ENCODE results near the gene TCF7L2.

Gene TCF7L2

DNA sequence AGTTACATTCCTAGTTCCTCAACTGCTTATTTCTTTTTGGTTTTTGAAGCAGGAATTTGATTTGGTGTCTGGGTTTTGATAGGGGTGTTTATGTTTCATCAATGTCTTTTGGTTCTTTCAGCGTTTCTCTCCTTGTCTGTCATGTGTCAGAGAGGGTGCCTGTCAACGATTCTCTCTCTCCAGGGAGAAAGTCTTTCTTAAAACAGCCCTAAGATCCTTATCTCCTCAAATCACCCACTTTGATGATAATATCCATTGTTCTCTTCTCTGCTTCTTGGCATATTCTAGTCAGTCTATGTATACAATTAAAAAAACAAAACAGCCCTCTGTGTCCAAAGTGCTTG is 77.2 kb downstream of the TCF7L2 start:
- Histone ChIP-seq H3K4me3 (ENCODE audit: low read depth, low read length, poor library complexity, severe bottlenecking) (no peak overlapping the region), H3K9me3 (ENCODE audit: low read length) (no peaks in the 10 kb centered on the region), H3K9me2 (ENCODE audit: low read depth, low read length) (no peaks in the 10 kb centered on the region), H3K9ac (ENCODE audit: low read length) (no peak overlapping the region), H4K20me1 (ENCODE audit: insufficient read depth, low read length) (peaks cover 5% of the 10 kb centered on the region; the same call in 1 of the 2 replicates), H2AFZ (ENCODE audit: low read length) (no peak overlapping the region), H3K4me2 (ENCODE audit: low read length) (no peak overlapping the region; the same call in 1 of the 2 replicates), H3K27ac (ENCODE audit: low read depth, low read length, poor library complexity, severe bottlenecking) (peak overlapping the region; percentile 27), H3K4me1 (ENCODE audit: insufficient read depth, low read length, severe bottlenecking) (peaks cover 30% of the 10 kb centered on the region), H3K79me2 (ENCODE audit: insufficient read depth, low read length) (peaks cover 27% of the 10 kb centered on the region), H3K27me3 (ENCODE audit: insufficient read depth, low read length) (no peaks in the 10 kb centered on the region), H3F3A (ENCODE audit: insufficient read depth, low read length) (no peaks in the 10 kb centered on the region), H3K36me3 (ENCODE audit: insufficient read depth, low read length) (no peaks in the 10 kb centered on the region)
- TF ChIP-seq EZH2 (IDR thresholded peaks at IDR 0.05; ENCODE audit: borderline replicate concordance, low read length), result no peak
- TF ChIP-seq, protein P1, sequence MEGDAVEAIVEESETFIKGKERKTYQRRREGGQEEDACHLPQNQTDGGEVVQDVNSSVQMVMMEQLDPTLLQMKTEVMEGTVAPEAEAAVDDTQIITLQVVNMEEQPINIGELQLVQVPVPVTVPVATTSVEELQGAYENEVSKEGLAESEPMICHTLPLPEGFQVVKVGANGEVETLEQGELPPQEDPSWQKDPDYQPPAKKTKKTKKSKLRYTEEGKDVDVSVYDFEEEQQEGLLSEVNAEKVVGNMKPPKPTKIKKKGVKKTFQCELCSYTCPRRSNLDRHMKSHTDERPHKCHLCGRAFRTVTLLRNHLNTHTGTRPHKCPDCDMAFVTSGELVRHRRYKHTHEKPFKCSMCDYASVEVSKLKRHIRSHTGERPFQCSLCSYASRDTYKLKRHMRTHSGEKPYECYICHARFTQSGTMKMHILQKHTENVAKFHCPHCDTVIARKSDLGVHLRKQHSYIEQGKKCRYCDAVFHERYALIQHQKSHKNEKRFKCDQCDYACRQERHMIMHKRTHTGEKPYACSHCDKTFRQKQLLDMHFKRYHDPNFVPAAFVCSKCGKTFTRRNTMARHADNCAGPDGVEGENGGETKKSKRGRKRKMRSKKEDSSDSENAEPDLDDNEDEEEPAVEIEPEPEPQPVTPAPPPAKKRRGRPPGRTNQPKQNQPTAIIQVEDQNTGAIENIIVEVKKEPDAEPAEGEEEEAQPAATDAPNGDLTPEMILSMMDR (IDR thresholded peaks at IDR 0.05; ENCODE audit: low read length), result no peak

DNA sequence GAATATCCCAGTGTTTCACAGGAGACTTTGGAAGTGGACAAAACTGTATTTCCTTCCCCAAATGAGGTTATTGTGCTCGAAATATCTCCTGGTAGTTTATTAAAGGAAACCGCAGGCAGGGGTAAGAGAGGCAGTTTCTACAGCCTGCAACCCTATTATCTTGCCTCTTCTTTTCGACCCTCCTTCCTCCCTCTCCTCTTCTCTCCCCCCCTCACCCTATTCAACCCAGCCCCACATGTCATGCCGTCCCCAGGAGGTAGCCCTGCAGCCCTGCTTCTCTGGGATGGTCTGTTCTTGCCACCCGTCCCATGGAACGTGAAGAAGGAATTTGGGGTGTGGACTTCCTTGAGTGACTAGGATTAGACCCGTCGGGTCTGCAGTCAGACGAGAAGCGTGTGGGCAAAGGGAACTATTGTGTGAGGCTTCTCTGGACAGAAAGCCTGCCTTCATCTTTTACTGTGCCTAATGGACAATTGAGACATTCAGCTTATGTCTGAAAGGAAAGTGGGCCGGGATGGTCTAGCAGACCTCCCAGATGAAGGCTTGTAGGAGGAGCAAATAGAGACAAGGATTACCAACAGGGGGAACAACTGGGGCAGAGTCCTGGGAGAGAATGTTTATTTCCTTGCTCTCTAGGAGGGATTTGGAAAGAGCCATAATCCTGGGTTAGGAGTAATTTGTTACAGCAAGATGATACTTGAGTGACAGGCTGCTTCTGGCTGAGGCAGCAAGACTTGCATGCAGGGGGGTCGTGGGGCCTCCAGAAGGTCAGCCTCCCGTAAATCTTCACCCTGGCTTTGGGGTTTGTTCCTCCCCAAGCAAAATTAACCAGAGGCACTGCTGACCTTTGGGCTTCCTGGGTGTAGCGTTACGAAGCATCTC is 77.8 kb downstream of the TCF7L2 start:
- H3K9me2 ChIP-seq (ENCODE audit: low read depth, low read length), result no peaks in the 10 kb centered on the region
- H3K27me3 ChIP-seq (ENCODE audit: insufficient read depth, low read length), result no peaks in the 10 kb centered on the region
- H3K4me1 ChIP-seq (ENCODE audit: insufficient read depth, low read length, severe bottlenecking), result peaks cover 30% of the 10 kb centered on the region
- no peak overlapping the region for H3K27ac ChIP-seq (ENCODE audit: low read depth, low read length, poor library complexity, severe bottlenecking)
- no peak for TF ChIP-seq EZH2 (IDR thresholded peaks at IDR 0.05; ENCODE audit: borderline replicate concordance, low read length)
- TF ChIP-seq, protein P1 (IDR thresholded peaks at IDR 0.05; ENCODE audit: low read length), result no peak
- H3K36me3 ChIP-seq (ENCODE audit: insufficient read depth, low read length), result no peaks in the 10 kb centered on the region
- H3K79me2 ChIP-seq (ENCODE audit: insufficient read depth, low read length), result peaks cover 27% of the 10 kb centered on the region
- no peak overlapping the region for H3K9ac ChIP-seq (ENCODE audit: low read length)
- H3K4me3 ChIP-seq (ENCODE audit: low read depth, low read length, poor library complexity, severe bottlenecking), result no peak overlapping the region
- H3K9me3 ChIP-seq (ENCODE audit: low read length), result no peaks in the 10 kb centered on the region
- H2AFZ ChIP-seq (ENCODE audit: low read length), result no peak overlapping the region
- no peaks in the 10 kb centered on the region for H3F3A ChIP-seq (ENCODE audit: insufficient read depth, low read length)
- H3K4me2 ChIP-seq (ENCODE audit: low read length), result no peak overlapping the region; the same call in 1 of the 2 replicates
- H4K20me1 ChIP-seq (ENCODE audit: insufficient read depth, low read length), result peaks cover 5% of the 10 kb centered on the region; the same call in 1 of the 2 replicates

DNA sequence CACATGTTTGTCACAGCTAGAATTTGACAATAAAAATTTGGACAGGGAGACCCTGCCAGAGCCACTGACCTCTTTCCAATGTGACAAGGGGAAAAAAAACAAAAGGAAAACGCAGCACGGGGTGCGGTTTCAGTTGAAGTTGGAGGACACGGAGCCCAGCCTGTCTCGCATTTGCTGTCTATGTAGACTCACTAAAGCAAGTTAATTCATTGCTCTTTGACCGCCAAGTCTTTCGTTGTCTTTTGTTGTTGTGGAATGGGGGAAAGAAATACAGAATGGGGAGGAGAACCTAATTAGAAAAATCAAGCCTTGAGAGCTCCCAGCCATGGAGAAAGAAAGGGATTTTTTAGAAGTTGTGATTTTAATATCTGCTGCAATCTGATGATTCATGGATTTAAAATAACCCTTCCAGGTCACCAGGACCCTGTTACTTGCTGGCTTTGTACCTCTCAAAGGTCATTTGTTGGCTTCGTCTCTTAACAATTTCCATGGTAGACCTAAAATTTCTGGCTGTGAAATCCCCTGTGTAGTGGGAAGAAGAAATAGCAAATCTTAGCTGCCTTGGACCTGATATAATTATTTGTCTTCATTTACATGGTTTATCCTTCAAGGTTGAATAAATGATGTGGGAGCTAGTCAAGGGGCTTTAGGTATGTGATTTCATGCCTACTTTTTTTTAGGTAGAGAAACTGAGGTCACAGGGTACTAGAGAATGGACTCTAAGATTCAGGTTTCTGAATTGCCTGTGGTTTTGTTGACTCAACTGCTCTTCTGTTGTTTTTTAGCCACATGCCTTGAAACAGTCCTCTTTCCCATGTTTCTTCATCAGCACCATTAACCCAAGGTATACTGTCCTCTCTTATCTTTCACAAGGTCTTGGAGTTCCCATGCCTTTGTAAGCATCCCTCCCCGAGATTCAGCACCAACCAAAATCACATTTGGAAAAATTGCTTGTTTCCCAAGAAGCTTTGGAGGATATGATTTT is 78.7 kb downstream of the TCF7L2 start:
- no peak overlapping the region for H3K4me2 ChIP-seq (ENCODE audit: low read length)
- no peak overlapping the region for H3K4me3 ChIP-seq (ENCODE audit: low read depth, low read length, poor library complexity, severe bottlenecking)
- no peak overlapping the region for H3K9ac ChIP-seq (ENCODE audit: low read length)
- TF ChIP-seq, protein P1 (IDR thresholded peaks at IDR 0.05; ENCODE audit: low read length), result no peak
- TF ChIP-seq EZH2 (IDR thresholded peaks at IDR 0.05; ENCODE audit: borderline replicate concordance, low read length), result no peak
- no peaks in the 10 kb centered on the region for H3F3A ChIP-seq (ENCODE audit: insufficient read depth, low read length)
- H3K9me3 ChIP-seq (ENCODE audit: low read length), result no peaks in the 10 kb centered on the region
- H2AFZ ChIP-seq (ENCODE audit: low read length), result no peak overlapping the region
- peaks cover 34% of the 10 kb centered on the region for H3K4me1 ChIP-seq (ENCODE audit: insufficient read depth, low read length, severe bottlenecking)
- no peaks in the 10 kb centered on the region for H3K27me3 ChIP-seq (ENCODE audit: insufficient read depth, low read length)
- H3K9me2 ChIP-seq (ENCODE audit: low read depth, low read length), result no peaks in the 10 kb centered on the region
- peaks cover 33% of the 10 kb centered on the region for H3K79me2 ChIP-seq (ENCODE audit: insufficient read depth, low read length)
- peaks cover 5% of the 10 kb centered on the region; the same call in 1 of the 2 replicates for H4K20me1 ChIP-seq (ENCODE audit: insufficient read depth, low read length)
- no peak overlapping the region for H3K27ac ChIP-seq (ENCODE audit: low read depth, low read length, poor library complexity, severe bottlenecking)
- no peaks in the 10 kb centered on the region for H3K36me3 ChIP-seq (ENCODE audit: insufficient read depth, low read length)
